ENCODE results near the gene TSPAN13.

TSPAN13 gene

DNA sequence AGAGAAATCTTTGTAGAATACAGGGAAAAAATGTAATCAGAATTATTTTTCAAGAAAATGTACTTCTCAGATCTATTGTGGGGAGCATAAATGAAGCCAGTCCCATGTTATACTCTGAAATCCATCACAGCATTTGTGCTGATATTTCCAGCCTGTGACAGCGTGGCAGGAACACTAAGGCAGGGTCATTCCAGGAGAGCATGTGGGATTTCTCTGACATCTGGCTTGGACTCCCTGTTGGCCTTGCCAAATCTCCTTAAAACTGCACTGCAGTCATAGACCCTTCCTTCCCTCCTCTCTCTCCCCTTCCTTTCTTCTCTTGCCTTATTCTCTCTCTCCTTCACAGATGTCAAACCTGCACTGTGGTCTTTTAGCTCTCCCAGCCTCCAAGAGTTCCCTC, 6.5 kb upstream of the TSPAN13 start:
- Histone ChIP-seq H2AFZ (ENCODE audit: low read length) (no peak overlapping the region), H3K4me2 (ENCODE audit: low read depth, low read length) (no peak overlapping the region), H3K27me3 (replicated peaks; ENCODE audit: insufficient read depth, low read length) (no peaks in the 10 kb centered on the region), H3K79me2 (ENCODE audit: low read length) (no peaks in the 10 kb centered on the region), H3K36me3 (replicated peaks; ENCODE audit: insufficient read depth, low read length) (no peaks in the 10 kb centered on the region), H3K27ac (ENCODE audit: low read length) (no peak overlapping the region), H3K9me2 (replicated peaks; ENCODE audit: insufficient read depth, low read length) (no peaks in the 10 kb centered on the region), H3F3A (ENCODE audit: insufficient read depth, low read length) (no peaks in the 10 kb centered on the region), H4K20me1 (ENCODE audit: insufficient read depth, low read length) (no peaks in the 10 kb centered on the region), H3K4me1 (ENCODE audit: low read length) (no peaks in the 10 kb centered on the region), H3K4me3 (ENCODE audit: low read length) (no peak overlapping the region), H3K9me3 (replicated peaks; ENCODE audit: insufficient read depth, low read length) (no peaks in the 10 kb centered on the region), H3K9ac (ENCODE audit: low read length) (no peak overlapping the region)
- no peak for DNase-seq
- TF ChIP-seq EZH2phosphoT487 (IDR thresholded peaks at IDR 0.05; ENCODE audit: low read length) (no peak), EZH2 (optimal IDR thresholded peaks at IDR 0.05; ENCODE audit: low read depth, low read length) (no peak)
- TF ChIP-seq, protein P1, sequence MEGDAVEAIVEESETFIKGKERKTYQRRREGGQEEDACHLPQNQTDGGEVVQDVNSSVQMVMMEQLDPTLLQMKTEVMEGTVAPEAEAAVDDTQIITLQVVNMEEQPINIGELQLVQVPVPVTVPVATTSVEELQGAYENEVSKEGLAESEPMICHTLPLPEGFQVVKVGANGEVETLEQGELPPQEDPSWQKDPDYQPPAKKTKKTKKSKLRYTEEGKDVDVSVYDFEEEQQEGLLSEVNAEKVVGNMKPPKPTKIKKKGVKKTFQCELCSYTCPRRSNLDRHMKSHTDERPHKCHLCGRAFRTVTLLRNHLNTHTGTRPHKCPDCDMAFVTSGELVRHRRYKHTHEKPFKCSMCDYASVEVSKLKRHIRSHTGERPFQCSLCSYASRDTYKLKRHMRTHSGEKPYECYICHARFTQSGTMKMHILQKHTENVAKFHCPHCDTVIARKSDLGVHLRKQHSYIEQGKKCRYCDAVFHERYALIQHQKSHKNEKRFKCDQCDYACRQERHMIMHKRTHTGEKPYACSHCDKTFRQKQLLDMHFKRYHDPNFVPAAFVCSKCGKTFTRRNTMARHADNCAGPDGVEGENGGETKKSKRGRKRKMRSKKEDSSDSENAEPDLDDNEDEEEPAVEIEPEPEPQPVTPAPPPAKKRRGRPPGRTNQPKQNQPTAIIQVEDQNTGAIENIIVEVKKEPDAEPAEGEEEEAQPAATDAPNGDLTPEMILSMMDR (IDR thresholded peaks at IDR 0.05; ENCODE audit: low read length) = no peak

DNA sequence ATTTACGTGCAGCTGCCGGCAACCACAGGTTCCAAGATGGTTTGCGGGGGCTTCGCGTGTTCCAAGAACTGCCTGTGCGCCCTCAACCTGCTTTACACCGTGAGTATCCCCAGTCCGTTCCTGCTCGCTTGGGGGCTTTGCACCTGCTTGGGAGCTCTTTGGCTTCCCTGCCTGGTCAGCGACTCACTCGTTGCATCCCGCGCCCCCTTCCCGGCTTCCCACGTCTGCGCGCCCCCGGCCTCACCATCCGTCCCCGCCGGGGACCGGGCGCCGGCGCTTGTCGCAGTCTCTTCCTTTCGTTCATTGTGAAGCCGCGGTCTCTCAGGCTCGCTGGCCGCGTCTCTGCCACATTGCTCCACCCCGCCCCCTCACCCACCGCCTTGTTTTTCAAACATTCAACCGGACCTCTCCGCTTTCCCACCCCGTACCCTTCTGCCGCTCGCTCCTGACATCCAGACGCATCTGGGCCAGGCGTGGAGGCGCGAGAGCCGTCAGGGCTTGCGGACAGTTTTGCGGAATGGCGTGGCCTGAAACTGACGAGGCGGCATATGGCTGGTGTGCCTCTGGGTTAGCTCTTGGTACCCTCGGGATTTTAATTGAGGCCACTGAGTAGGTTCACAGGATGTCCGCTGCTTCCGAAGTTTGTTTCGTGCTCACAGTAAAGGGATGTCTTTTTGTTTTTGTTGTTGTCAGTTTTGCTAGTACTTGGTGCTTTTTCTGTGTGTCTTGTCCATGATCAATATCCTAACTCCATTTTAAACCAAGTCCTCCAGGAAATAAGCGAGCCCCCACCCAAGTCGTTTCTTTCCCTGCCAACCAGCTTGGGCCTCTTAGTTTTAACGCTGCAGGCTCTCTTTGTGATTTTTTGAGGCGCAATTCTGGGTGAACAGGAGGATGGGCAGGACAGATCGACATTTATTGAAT, 639 bp downstream of the TSPAN13 start:
- Histone ChIP-seq H3K9me2 (replicated peaks; ENCODE audit: insufficient read depth, low read length) (no peaks in the 10 kb centered on the region), H4K20me1 (ENCODE audit: insufficient read depth, low read length) (no peaks in the 10 kb centered on the region), H3F3A (ENCODE audit: insufficient read depth, low read length) (no peaks in the 10 kb centered on the region), H3K9ac (ENCODE audit: low read length) (peak overlapping the region; percentile 37; the same call in 1 of the 2 replicates), H3K79me2 (ENCODE audit: low read length) (no peaks in the 10 kb centered on the region), H3K4me1 (ENCODE audit: low read length) (no peaks in the 10 kb centered on the region), H2AFZ (ENCODE audit: low read length) (peak overlapping the region; percentile 83), H3K4me2 (ENCODE audit: low read depth, low read length) (peak overlapping the region; percentile 85), H3K27ac (ENCODE audit: low read length) (no peak overlapping the region), H3K9me3 (replicated peaks; ENCODE audit: insufficient read depth, low read length) (no peaks in the 10 kb centered on the region), H3K4me3 (ENCODE audit: low read length) (peak overlapping the region; percentile 71), H3K36me3 (replicated peaks; ENCODE audit: insufficient read depth, low read length) (no peaks in the 10 kb centered on the region), H3K27me3 (replicated peaks; ENCODE audit: insufficient read depth, low read length) (no peaks in the 10 kb centered on the region)
- DNase-seq = peak; percentile 9
- TF ChIP-seq EZH2phosphoT487 (IDR thresholded peaks at IDR 0.05; ENCODE audit: low read length) (no peak), EZH2 (optimal IDR thresholded peaks at IDR 0.05; ENCODE audit: low read depth, low read length) (no peak)
- TF ChIP-seq, protein P1 (IDR thresholded peaks at IDR 0.05; ENCODE audit: low read length) = no peak

DNA sequence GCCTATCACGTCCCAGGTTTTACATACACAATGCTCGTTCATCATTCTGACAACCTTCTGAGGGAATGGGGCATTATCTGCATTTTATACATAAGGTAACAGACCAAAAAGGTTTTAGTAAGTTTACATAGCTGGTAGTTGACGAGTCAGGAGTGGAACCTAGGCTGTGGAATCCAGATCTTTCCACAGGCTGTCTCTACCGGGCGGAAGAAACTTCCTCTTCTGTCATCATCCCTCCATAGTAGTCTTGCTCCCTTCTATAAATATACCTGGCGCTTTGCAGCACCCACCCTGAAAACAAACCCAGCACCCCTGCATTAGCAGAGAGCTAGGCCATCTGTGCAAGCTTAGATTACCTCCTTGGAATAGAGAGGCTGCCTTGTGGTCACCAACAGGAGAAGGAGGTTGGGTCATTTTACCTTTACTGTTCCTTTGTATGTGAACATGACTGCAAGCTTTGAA, 1.3 kb downstream of the TSPAN13 start:
- H3K4me1 ChIP-seq (ENCODE audit: low read length) = no peaks in the 10 kb centered on the region
- TF ChIP-seq, protein P1 (IDR thresholded peaks at IDR 0.05; ENCODE audit: low read length) = no peak
- no peak for TF ChIP-seq EZH2phosphoT487 (IDR thresholded peaks at IDR 0.05; ENCODE audit: low read length)
- no peak for TF ChIP-seq EZH2 (optimal IDR thresholded peaks at IDR 0.05; ENCODE audit: low read depth, low read length)
- no peaks in the 10 kb centered on the region for H3K36me3 ChIP-seq (replicated peaks; ENCODE audit: insufficient read depth, low read length)
- H4K20me1 ChIP-seq (ENCODE audit: insufficient read depth, low read length) = no peaks in the 10 kb centered on the region
- no peak overlapping the region for H3K4me3 ChIP-seq (ENCODE audit: low read length)
- H3K9ac ChIP-seq (ENCODE audit: low read length) = no peak overlapping the region
- no peaks in the 10 kb centered on the region for H3K9me3 ChIP-seq (replicated peaks; ENCODE audit: insufficient read depth, low read length)
- no peaks in the 10 kb centered on the region for H3K9me2 ChIP-seq (replicated peaks; ENCODE audit: insufficient read depth, low read length)
- no peaks in the 10 kb centered on the region for H3K79me2 ChIP-seq (ENCODE audit: low read length)
- no peaks in the 10 kb centered on the region for H3K27me3 ChIP-seq (replicated peaks; ENCODE audit: insufficient read depth, low read length)
- H3K27ac ChIP-seq (ENCODE audit: low read length) = no peak overlapping the region
- DNase-seq = no peak
- no peaks in the 10 kb centered on the region for H3F3A ChIP-seq (ENCODE audit: insufficient read depth, low read length)
- H3K4me2 ChIP-seq (ENCODE audit: low read depth, low read length) = no peak overlapping the region
- H2AFZ ChIP-seq (ENCODE audit: low read length) = no peak overlapping the region

Measured in MM.1S (cell line).